ENCODE measurements around the gene PRR33.

The PRR33 gene

DNA sequence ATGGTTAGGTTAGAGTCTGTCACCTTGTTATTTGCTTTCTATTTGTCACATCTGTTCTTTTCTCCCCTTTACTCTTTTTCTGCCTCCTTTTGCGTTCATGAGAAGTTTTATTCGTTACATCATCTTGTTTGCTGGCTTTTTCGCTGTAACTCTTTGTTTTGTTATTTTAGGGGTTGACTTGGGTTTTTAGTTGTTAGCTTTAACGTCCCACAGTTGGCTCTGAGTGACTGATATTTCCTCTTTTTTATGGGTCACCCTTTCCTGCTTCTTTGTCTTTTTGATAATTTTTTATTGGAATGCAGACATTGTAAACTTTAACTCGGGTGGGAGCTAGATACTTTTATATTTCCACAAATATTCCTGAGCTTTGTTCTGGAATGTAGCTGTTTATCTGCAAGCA lies 14.5 kb upstream of the PRR33 start:
- Histone ChIP-seq H3K9me3 (ENCODE audit: control insufficient read depth, low read length) (no peaks in the 10 kb centered on the region), H3K4me1 (ENCODE audit: control insufficient read depth, insufficient read depth, low read depth, low read length) (no peaks in the 10 kb centered on the region), H3K23ac (ENCODE audit: low read length in 2 of 2) (no peak overlapping the region), H3K4ac (ENCODE audit: low read depth in 1 of 2, low read length in 2 of 2) (no peak overlapping the region), H3K36me3 (ENCODE audit: control insufficient read depth in 1 of 2, insufficient read depth in 2 of 2, low read depth in 1 of 2, low read length in 2 of 2) (no peaks in the 10 kb centered on the region), H3K4me3 (ENCODE audit: insufficient read depth in 1 of 2, low read depth in 1 of 2, low read length in 2 of 2) (no peak overlapping the region), H2AFZ (ENCODE audit: low read depth, low read length) (no peak overlapping the region), H2BK5ac (ENCODE audit: low read depth, low read length, poor library complexity, severe bottlenecking) (no peak overlapping the region), H3K9ac (ENCODE audit: low read length) (no peak overlapping the region), H3K18ac (ENCODE audit: low read depth in 1 of 2, low read length in 2 of 2) (no peak overlapping the region), H2AK5ac (ENCODE audit: low read length, severe bottlenecking) (no peak overlapping the region), H3K14ac (ENCODE audit: low read length in 2 of 2) (no peak overlapping the region), H4K8ac (ENCODE audit: low read length) (no peak overlapping the region), H2BK15ac (ENCODE audit: low read depth, poor library complexity, severe bottlenecking) (no peak overlapping the region), H3K27me3 (ENCODE audit: control insufficient read depth in 1 of 2, insufficient read depth in 1 of 2, low read length in 2 of 2) (peaks cover 6 to 33% of the 10 kb centered on the region in 2 experiments), H4K91ac (ENCODE audit: low read length) (no peak overlapping the region), H2BK12ac (ENCODE audit: low read length in 2 of 2) (no peak overlapping the region), H3K4me2 (ENCODE audit: low read length, poor library complexity, severe bottlenecking) (no peak overlapping the region), H3K27ac (ENCODE audit: low read length, poor library complexity, severe bottlenecking) (no peak overlapping the region), H3K79me1 (replicated peaks; ENCODE audit: low read length, poor library complexity, severe bottlenecking) (no peaks in the 10 kb centered on the region), H2BK120ac (ENCODE audit: low read depth, low read length) (no peak overlapping the region)
- 75% methylated on average over 4 of the region's 5 CpGs for WGBS
- DNase-seq: no peak

DNA sequence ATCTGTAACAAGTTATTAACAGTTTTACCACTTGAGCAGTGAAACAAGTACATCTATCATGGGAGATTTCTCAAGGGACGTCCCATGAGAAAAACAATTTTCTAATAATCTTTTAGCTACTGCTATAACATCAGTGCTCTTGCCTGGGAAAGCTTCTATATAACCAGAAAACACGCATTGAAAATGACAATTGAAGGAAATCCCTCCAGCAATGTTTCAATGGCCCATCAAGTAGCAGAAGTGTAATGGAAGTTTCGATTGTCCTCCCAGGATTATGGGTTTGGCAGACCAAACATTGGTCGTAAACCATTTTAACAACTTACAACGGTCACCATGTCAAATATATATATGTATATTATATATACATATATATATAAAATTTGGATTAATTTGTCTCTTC lies 8.0 kb upstream of the PRR33 start:
- no peak for DNase-seq
- H2AK5ac ChIP-seq (ENCODE audit: low read length, severe bottlenecking): no peak overlapping the region
- no peak overlapping the region for H3K14ac ChIP-seq (ENCODE audit: low read length in 2 of 2)
- no peak overlapping the region for H2BK120ac ChIP-seq (ENCODE audit: low read depth, low read length)
- H3K18ac ChIP-seq (ENCODE audit: low read depth in 1 of 2, low read length in 2 of 2): no peak overlapping the region
- H3K27me3 ChIP-seq (ENCODE audit: control insufficient read depth in 1 of 2, insufficient read depth in 1 of 2, low read length in 2 of 2): peaks cover 32 to 41% of the 10 kb centered on the region in 2 experiments
- H3K36me3 ChIP-seq (ENCODE audit: control insufficient read depth in 1 of 2, insufficient read depth in 2 of 2, low read depth in 1 of 2, low read length in 2 of 2): no peaks in the 10 kb centered on the region
- H3K79me1 ChIP-seq (replicated peaks; ENCODE audit: low read length, poor library complexity, severe bottlenecking): no peaks in the 10 kb centered on the region
- no peak overlapping the region for H2BK5ac ChIP-seq (ENCODE audit: low read depth, low read length, poor library complexity, severe bottlenecking)
- no peak overlapping the region for H4K8ac ChIP-seq (ENCODE audit: low read length)
- no peak overlapping the region for H3K4ac ChIP-seq (ENCODE audit: low read depth in 1 of 2, low read length in 2 of 2)
- no peaks in the 10 kb centered on the region for H3K9me3 ChIP-seq (ENCODE audit: control insufficient read depth, low read length)
- no peaks in the 10 kb centered on the region for H3K4me1 ChIP-seq (ENCODE audit: control insufficient read depth, insufficient read depth, low read depth, low read length)
- no peak overlapping the region for H3K27ac ChIP-seq (ENCODE audit: low read length, poor library complexity, severe bottlenecking)
- 94% methylated on average over 3 of the region's 5 CpGs for WGBS
- H2BK15ac ChIP-seq (ENCODE audit: low read depth, poor library complexity, severe bottlenecking): no peak overlapping the region
- H3K23ac ChIP-seq (ENCODE audit: low read length in 2 of 2): no peak overlapping the region
- H4K91ac ChIP-seq (ENCODE audit: low read length): no peak overlapping the region
- H2AFZ ChIP-seq (ENCODE audit: low read depth, low read length): no peak overlapping the region
- no peak overlapping the region for H3K4me3 ChIP-seq (ENCODE audit: insufficient read depth in 1 of 2, low read depth in 1 of 2, low read length in 2 of 2)
- H2BK12ac ChIP-seq (ENCODE audit: low read length in 2 of 2): no peak overlapping the region
- H3K9ac ChIP-seq (ENCODE audit: low read length): no peak overlapping the region
- no peak overlapping the region for H3K4me2 ChIP-seq (ENCODE audit: low read length, poor library complexity, severe bottlenecking)

DNA sequence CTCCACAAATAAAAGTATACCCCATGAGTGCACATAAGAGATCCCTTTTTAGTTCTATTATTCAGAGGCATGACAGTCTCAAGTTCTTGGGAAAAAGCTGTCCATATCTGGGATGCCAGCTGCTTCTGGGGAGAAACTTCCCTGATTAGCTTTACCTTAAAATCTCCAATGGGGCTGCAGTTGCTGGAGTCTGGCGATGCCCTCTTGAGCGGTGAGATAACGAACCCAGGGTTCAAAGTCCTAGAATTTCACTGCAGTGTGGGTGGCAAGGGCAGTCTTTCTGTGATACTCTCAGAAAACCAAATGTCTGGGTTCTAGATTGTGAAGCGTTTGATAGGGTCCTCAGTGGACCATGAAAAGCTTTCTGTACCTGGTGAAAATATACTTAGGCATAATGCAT lies 7.4 kb upstream of the PRR33 start:
- H3K18ac ChIP-seq (ENCODE audit: low read depth in 1 of 2, low read length in 2 of 2): no peak overlapping the region
- 87% methylated on average over 4 of the region's 4 CpGs for WGBS
- H4K8ac ChIP-seq (ENCODE audit: low read length): no peak overlapping the region

DNA sequence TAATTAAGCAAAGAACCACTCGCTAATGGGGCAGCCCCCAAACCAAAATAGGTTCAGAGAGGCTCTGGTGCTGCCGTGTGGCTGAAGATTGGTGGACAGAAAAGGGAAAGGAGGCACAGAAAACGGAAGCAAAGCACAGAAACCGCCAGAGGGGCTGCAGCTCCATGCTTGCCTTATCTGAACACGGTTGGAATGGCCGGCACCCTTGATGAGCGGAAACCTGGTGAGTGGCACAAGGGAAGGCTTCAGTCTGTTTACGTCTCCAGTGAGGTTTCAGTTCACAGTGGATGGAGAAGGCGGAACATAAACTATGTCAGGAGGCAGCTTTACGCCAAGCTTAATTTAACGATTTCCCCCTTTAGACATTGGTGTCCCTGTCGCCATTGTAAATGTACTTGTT lies 5.2 kb upstream of the PRR33 start:
- no peaks in the 10 kb centered on the region for H3K79me1 ChIP-seq (replicated peaks; ENCODE audit: low read length, poor library complexity, severe bottlenecking)
- H2BK5ac ChIP-seq (ENCODE audit: low read depth, low read length, poor library complexity, severe bottlenecking): no peak overlapping the region
- WGBS: 84% methylated on average over 12 of the region's 12 CpGs
- DNase-seq: no peak
- no peak overlapping the region for H3K4me3 ChIP-seq (ENCODE audit: insufficient read depth in 1 of 2, low read depth in 1 of 2, low read length in 2 of 2)
- no peak overlapping the region for H4K91ac ChIP-seq (ENCODE audit: low read length)
- no peak overlapping the region for H3K14ac ChIP-seq (ENCODE audit: low read length in 2 of 2)
- no peaks in the 10 kb centered on the region for H3K9me3 ChIP-seq (ENCODE audit: control insufficient read depth, low read length)
- no peak overlapping the region for H3K18ac ChIP-seq (ENCODE audit: low read depth in 1 of 2, low read length in 2 of 2)
- peaks cover 28 to 32% of the 10 kb centered on the region in 2 experiments for H3K27me3 ChIP-seq (ENCODE audit: control insufficient read depth in 1 of 2, insufficient read depth in 1 of 2, low read length in 2 of 2)
- no peaks in the 10 kb centered on the region for H3K4me1 ChIP-seq (ENCODE audit: control insufficient read depth, insufficient read depth, low read depth, low read length)
- no peak overlapping the region for H2BK15ac ChIP-seq (ENCODE audit: low read depth, poor library complexity, severe bottlenecking)
- no peak overlapping the region for H2BK120ac ChIP-seq (ENCODE audit: low read depth, low read length)
- H3K4ac ChIP-seq (ENCODE audit: low read depth in 1 of 2, low read length in 2 of 2): no peak overlapping the region
- no peak overlapping the region for H3K4me2 ChIP-seq (ENCODE audit: low read length, poor library complexity, severe bottlenecking)
- no peak overlapping the region for H2AK5ac ChIP-seq (ENCODE audit: low read length, severe bottlenecking)
- H3K27ac ChIP-seq (ENCODE audit: low read length, poor library complexity, severe bottlenecking): no peak overlapping the region
- H3K9ac ChIP-seq (ENCODE audit: low read length): no peak overlapping the region
- no peaks in the 10 kb centered on the region for H3K36me3 ChIP-seq (ENCODE audit: control insufficient read depth in 1 of 2, insufficient read depth in 2 of 2, low read depth in 1 of 2, low read length in 2 of 2)
- no peak overlapping the region for H2BK12ac ChIP-seq (ENCODE audit: low read length in 2 of 2)
- H3K23ac ChIP-seq (ENCODE audit: low read length in 2 of 2): no peak overlapping the region
- H4K8ac ChIP-seq (ENCODE audit: low read length): no peak overlapping the region
- H2AFZ ChIP-seq (ENCODE audit: low read depth, low read length): no peak overlapping the region

More for the DNA sequence above, 7.4 kb upstream of the PRR33 start:
- no peak overlapping the region for H3K23ac ChIP-seq (ENCODE audit: low read length in 2 of 2)
- peaks cover 32 to 41% of the 10 kb centered on the region in 2 experiments for H3K27me3 ChIP-seq (ENCODE audit: control insufficient read depth in 1 of 2, insufficient read depth in 1 of 2, low read length in 2 of 2)
- no peaks in the 10 kb centered on the region for H3K36me3 ChIP-seq (ENCODE audit: control insufficient read depth in 1 of 2, insufficient read depth in 2 of 2, low read depth in 1 of 2, low read length in 2 of 2)
- H3K14ac ChIP-seq (ENCODE audit: low read length in 2 of 2): no peak overlapping the region
- no peak overlapping the region for H3K27ac ChIP-seq (ENCODE audit: low read length, poor library complexity, severe bottlenecking)
- no peak overlapping the region for H3K9ac ChIP-seq (ENCODE audit: low read length)
- no peak overlapping the region for H3K4me2 ChIP-seq (ENCODE audit: low read length, poor library complexity, severe bottlenecking)
- DNase-seq: no peak
- no peak overlapping the region for H2BK15ac ChIP-seq (ENCODE audit: low read depth, poor library complexity, severe bottlenecking)
- H2BK12ac ChIP-seq (ENCODE audit: low read length in 2 of 2): no peak overlapping the region
- no peak overlapping the region for H2AK5ac ChIP-seq (ENCODE audit: low read length, severe bottlenecking)
- no peak overlapping the region for H2BK5ac ChIP-seq (ENCODE audit: low read depth, low read length, poor library complexity, severe bottlenecking)
- no peak overlapping the region for H2BK120ac ChIP-seq (ENCODE audit: low read depth, low read length)
- no peak overlapping the region for H2AFZ ChIP-seq (ENCODE audit: low read depth, low read length)
- H3K9me3 ChIP-seq (ENCODE audit: control insufficient read depth, low read length): no peaks in the 10 kb centered on the region
- H3K4me1 ChIP-seq (ENCODE audit: control insufficient read depth, insufficient read depth, low read depth, low read length): no peaks in the 10 kb centered on the region
- H3K4ac ChIP-seq (ENCODE audit: low read depth in 1 of 2, low read length in 2 of 2): no peak overlapping the region
- no peak overlapping the region for H4K91ac ChIP-seq (ENCODE audit: low read length)
- no peaks in the 10 kb centered on the region for H3K79me1 ChIP-seq (replicated peaks; ENCODE audit: low read length, poor library complexity, severe bottlenecking)
- no peak overlapping the region for H3K4me3 ChIP-seq (ENCODE audit: insufficient read depth in 1 of 2, low read depth in 1 of 2, low read length in 2 of 2)

All from mesenchymal stem cell (in vitro differentiated cells and primary cell).